Measurements from ENCODE around the gene ABCG8.

- no peak for TF ChIP-seq EP300 (IDR thresholded peaks at IDR 0.05)
- TF ChIP-seq POLR2A (IDR thresholded peaks at IDR 0.05; ENCODE audit: low read depth), result no peak
- TF ChIP-seq CTCF (IDR thresholded peaks at IDR 0.05), result no peak
- TF ChIP-seq POLR2AphosphoS5 (IDR thresholded peaks at IDR 0.05), result no peak
Observed at GRCh38 chr2:43851011-43851980, 12.5 kb downstream of the ABCG8 start.

All from esophagus muscularis mucosa (tissue), 4 donors.